ENCODE measurements around the gene ATXN10. TPM values are rescaled to one million over a fixed set of nuclear protein-coding genes. Genes with fewer than 3 reads are reported as not detected.

Gene ATXN10
- total RNA-seq, 4 donors from 2014 or later, result 79.0 to 152 (median 88.3) TPM

DNA sequence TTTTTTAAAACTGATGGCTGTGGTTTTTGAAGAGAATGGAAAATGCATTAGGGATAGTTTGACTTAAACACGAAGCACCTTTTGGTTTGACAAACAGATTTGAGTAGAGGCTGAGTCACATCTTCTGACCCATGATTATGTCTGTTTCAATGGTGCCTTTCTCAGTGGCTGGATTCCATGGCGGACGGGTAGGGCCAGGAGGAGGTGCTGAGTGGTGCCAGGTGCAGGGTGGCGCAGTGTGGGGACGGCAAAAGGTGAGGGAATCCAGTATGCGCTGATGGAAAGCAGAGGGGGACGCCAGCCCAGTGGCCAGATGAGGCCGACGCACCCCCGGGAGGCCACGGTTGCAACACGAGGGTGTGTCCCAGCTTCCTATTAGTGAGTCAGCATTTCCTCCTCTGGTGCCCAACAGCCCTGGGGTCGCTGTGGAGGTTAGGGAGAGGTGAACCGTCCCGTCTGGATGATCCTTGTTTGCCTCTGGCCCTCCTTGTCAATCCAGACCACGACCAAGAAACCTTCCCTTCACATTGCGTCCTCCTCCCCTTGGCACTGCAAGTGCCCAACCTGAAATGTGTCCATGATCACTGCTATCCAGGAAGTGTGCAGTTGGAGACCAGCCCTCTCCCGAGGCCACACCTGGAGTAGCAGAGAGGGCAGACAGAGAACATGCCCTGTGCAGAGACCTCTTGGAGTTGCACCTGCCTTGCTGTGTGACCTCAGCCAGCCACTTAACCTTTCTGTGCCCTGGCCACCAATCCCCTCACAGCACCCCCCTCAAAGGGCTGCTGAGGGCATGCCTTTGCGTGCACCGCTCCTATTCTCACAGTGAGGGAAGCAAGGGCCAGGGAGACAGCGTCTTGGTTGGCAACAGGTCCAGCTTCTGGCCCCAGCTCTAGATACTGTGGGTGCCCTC is 32.5 kb upstream of the ATXN10 start:
- Histone ChIP-seq H3K4me1 (peaks cover 14 to 40% (median 24%) of the 10 kb centered on the region in 3 donors), H3K36me3 (no peaks in the 10 kb centered on the region), H3K9me3 (no peaks in the 10 kb centered on the region), H3K27me3 (peaks cover 0 to 42% (median 0%) of the 10 kb centered on the region in 4 donors), H3K27ac (peak overlapping the region; percentile 75 to 90 (median 84)), H3K4me3 (peak overlapping the region in 3 of 4 donors; percentile 7 to 26 (median 14))
- intact Hi-C loops (cut with DNase I), result no loop called here
- TF ChIP-seq, protein P1, sequence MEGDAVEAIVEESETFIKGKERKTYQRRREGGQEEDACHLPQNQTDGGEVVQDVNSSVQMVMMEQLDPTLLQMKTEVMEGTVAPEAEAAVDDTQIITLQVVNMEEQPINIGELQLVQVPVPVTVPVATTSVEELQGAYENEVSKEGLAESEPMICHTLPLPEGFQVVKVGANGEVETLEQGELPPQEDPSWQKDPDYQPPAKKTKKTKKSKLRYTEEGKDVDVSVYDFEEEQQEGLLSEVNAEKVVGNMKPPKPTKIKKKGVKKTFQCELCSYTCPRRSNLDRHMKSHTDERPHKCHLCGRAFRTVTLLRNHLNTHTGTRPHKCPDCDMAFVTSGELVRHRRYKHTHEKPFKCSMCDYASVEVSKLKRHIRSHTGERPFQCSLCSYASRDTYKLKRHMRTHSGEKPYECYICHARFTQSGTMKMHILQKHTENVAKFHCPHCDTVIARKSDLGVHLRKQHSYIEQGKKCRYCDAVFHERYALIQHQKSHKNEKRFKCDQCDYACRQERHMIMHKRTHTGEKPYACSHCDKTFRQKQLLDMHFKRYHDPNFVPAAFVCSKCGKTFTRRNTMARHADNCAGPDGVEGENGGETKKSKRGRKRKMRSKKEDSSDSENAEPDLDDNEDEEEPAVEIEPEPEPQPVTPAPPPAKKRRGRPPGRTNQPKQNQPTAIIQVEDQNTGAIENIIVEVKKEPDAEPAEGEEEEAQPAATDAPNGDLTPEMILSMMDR (IDR thresholded peaks at IDR 0.05), result peak in 2 of 6 experiments; percentile 36 to 39
- TF ChIP-seq POLR2A (IDR thresholded peaks at IDR 0.05), result no peak
- 8 to 26% methylated on average over 10 to 15 of the region's 21 CpGs for WGBS, 2 donors
- DNase-seq, result peak; percentile 15

- WGBS, 2 donors, result 67 to 75% methylated on average over 3 of the region's 7 CpGs
- intact Hi-C loops (cut with DNase I), result loop anchor here (5.0 to 10.0 kb wide), 2 partner anchors 62 to 225 kb away; no protein-coding TSS in a partner anchor
- TF ChIP-seq, protein P1 (IDR thresholded peaks at IDR 0.05), result no peak
- TF ChIP-seq POLR2A (IDR thresholded peaks at IDR 0.05), result no peak
- Histone ChIP-seq H3K4me1 (peaks cover 14 to 40% (median 24%) of the 10 kb centered on the region in 3 donors), H3K27ac (peak overlapping the region; percentile 75 to 90 (median 84)), H3K4me3 (no peak overlapping the region), H3K36me3 (no peaks in the 10 kb centered on the region), H3K27me3 (peaks cover 0 to 44% (median 0%) of the 10 kb centered on the region in 4 donors), H3K9me3 (no peaks in the 10 kb centered on the region)
- no peak for DNase-seq
Measured at GRCh38 chr22:45639747-45640102, 31.9 kb upstream of the ATXN10 start.

DNA sequence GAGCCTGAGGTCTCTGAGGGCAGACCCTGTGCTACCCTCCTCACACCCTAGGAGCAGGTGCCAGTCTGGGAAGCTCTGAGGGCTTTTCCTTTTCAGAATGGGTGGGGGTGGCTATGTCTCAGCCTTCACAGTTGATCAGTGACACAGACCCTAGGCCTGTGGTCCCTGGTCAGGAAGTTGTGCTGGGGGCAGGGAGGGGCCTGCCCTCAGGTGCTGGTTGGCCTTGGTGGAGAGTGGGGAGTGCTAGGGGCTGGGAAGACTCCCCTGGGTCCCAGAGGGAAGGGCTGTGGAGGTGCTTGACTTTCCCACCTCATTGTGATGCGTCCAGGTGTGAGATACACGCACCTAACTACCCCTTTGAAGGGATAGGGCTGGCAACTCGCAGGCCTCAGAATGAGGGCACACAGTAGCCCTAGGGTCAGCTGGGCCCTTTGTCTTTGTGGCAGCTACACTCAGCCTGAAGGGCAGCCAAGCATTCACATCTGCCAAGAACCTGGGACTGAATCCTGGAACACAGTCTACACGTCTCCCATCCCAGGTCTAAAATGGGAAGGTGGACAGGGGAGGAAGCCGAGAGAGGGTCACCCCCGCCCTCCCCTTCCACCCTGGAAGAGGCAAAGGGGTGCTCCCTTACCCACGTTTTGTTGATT is 31.2 kb upstream of the ATXN10 start:
- peaks cover 0 to 50% (median 2%) of the 10 kb centered on the region in 4 donors for H3K27me3 ChIP-seq
- no peak for TF ChIP-seq POLR2A (IDR thresholded peaks at IDR 0.05)
- TF ChIP-seq, protein P1 (IDR thresholded peaks at IDR 0.05), result no peak
- 81 to 83% methylated on average over 3 to 5 of the region's 7 CpGs for WGBS, 2 donors
- no peaks in the 10 kb centered on the region for H3K36me3 ChIP-seq
- H3K9me3 ChIP-seq, result no peaks in the 10 kb centered on the region
- peaks cover 15 to 45% (median 27%) of the 10 kb centered on the region in 3 donors for H3K4me1 ChIP-seq
- peak overlapping the region; percentile 75 to 90 (median 84) for H3K27ac ChIP-seq
- intact Hi-C loops (cut with DNase I), result loop anchor here (5.0 to 10.0 kb wide), 2 partner anchors 63 to 224 kb away; no protein-coding TSS in a partner anchor
- H3K4me3 ChIP-seq, result no peak overlapping the region
- DNase-seq, result no peak

DNA sequence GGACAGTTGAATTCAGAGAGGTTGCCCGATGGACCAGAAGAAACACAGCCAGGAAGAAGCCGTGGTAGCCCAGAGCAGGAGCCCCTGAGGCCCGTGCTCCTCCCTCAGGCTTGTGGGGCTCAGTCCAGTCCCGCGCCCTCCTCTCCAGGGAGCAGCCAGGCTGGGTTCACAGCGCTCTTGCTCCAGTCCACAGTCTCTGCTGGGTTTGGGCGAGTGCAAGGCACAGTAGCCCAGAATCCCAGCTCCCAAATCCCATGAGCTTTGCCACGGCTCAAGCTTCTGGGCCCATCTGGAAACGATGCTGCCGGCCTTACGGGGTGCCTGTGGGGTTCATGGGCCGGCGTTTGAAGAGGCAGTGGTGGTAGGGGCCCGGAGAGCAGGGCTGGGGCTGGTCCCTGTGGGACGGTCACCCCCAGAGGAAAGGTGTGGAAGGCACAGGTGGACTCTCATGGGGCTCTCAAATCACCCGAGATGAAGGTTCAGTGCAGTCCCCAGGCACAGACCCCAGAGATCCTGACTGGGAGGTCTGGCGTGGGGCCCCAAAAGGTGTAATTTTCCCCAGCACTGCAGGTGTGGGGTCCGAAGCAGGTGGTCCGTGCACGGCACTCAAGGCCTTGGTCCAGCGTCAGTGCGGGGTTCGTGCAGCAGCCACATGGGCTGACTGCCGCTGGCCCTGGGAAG is 30.6 kb upstream of the ATXN10 start:
- no peak overlapping the region for H3K4me3 ChIP-seq
- WGBS, 2 donors, result 82 to 93% methylated on average over 8 to 11 of the region's 24 CpGs
- TF ChIP-seq, protein P1 (IDR thresholded peaks at IDR 0.05), result no peak
- TF ChIP-seq POLR2A (IDR thresholded peaks at IDR 0.05), result no peak
- H3K27ac ChIP-seq, result no peak overlapping the region
- intact Hi-C loops (cut with DNase I), result loop anchor here (5.0 to 10.0 kb wide), 2 partner anchors 64 to 224 kb away; no protein-coding TSS in a partner anchor
- peaks cover 22 to 52% (median 31%) of the 10 kb centered on the region in 3 donors for H3K4me1 ChIP-seq
- peaks cover 0 to 55% (median 2%) of the 10 kb centered on the region in 4 donors for H3K27me3 ChIP-seq
- no peak for DNase-seq
- no peaks in the 10 kb centered on the region for H3K9me3 ChIP-seq
- no peaks in the 10 kb centered on the region for H3K36me3 ChIP-seq

All from esophagus squamous epithelium (tissue), 5 donors.